ENCODE results near the gene RBBP4. TPM values are rescaled to one million over a fixed set of nuclear protein-coding genes. Genes with fewer than 3 reads are reported as not detected.

RBBP4 gene
- total and polyA plus RNA-seq, 2 of the 13 experiments (the other 11 are each of a cell fraction or from before 2014, with no cell fraction given), result 64.4 to 166 TPM

DNA sequence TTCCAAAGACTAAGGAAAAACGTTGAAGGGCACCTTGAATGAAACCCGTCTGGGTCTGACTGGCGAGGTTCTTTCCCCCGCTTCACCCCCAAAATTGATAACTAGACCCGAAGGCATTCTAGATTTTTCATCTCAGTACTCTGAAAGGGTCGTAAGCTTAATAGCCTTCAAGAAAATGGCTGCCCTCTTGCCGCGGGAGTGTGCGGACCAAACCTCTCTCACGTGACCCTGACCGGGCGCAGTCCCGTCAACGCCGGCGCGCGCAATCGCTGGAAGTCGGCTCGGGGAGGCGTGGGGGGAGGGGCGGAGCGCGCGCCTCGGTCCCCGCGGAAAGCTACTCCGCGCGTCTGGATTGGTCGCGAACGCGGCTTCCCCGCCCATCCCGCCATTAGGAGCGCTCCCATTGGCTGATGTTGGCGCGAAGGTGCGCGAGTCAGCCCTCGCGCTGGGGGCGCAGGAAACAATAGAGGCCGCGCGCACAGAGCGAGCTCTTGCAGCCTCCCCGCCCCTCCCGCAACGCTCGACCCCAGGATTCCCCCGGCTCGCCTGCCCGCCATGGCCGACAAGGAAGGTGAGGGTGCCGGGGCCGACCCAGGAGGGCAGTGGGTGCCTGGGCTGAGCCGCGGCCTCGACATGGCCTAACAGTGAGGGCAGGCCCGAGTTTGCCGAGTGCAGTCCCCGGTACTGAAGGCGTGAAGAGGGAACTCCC, at the start of gene RBBP4 (continued):
- TF ChIP-seq ZNF629 (CRISPR knock-in tag; conservative IDR thresholded peaks at IDR 0.05) (no peak), PHF8 (CRISPR knock-in tag; IDR thresholded peaks at IDR 0.05) (peak; percentile 98), CHCHD3 (CRISPR knock-in tag; IDR thresholded peaks at IDR 0.05) (no peak), TFAP4 (IDR thresholded peaks at IDR 0.05; ENCODE audit: borderline replicate concordance, low read depth) (no peak; the same call in 1 of the 2 replicates), ZEB1 (IDR thresholded peaks at IDR 0.05; ENCODE audit: insufficient replicate concordance, low read depth) (peak; percentile 15), KDM6A (CRISPR knock-in tag; IDR thresholded peaks at IDR 0.05; ENCODE audit: low read depth) (no peak), DRAP1 (CRISPR knock-in tag; IDR thresholded peaks at IDR 0.05) (peak; percentile 51; the same call in 1 of the 2 replicates), ZSCAN21 (CRISPR knock-in tag; IDR thresholded peaks at IDR 0.05; ENCODE audit: borderline replicate concordance) (peak; percentile 97), PITX1 (CRISPR knock-in tag; IDR thresholded peaks at IDR 0.05) (peak; percentile 35), ZNF251 (CRISPR knock-in tag; IDR thresholded peaks at IDR 0.05) (no peak; the same call in 1 of the 2 replicates), MAF1 (CRISPR knock-in tag; IDR thresholded peaks at IDR 0.05; ENCODE audit: borderline replicate concordance) (no peak), RXRB (CRISPR knock-in tag; IDR thresholded peaks at IDR 0.05; ENCODE audit: borderline replicate concordance) (no peak; the same call in none of the 2 replicates), NFYC (CRISPR knock-in tag; IDR thresholded peaks at IDR 0.05) (peak; percentile 95), MTF2 (CRISPR knock-in tag; IDR thresholded peaks at IDR 0.05; ENCODE audit: borderline replicate concordance) (no peak), ZNF678 (CRISPR knock-in tag; IDR thresholded peaks at IDR 0.05) (peak; percentile 97), ZMYM2 (CRISPR knock-in tag; IDR thresholded peaks at IDR 0.05) (no peak; the same call in 1 of the 2 replicates), ZNF430 (CRISPR knock-in tag; IDR thresholded peaks at IDR 0.05) (peak; percentile 93; the same call in 1 of the 2 replicates), NRL (CRISPR knock-in tag; IDR thresholded peaks at IDR 0.05; ENCODE audit: borderline replicate concordance) (peak; percentile 95; the same call in 1 of the 2 replicates), ZBTB7B (CRISPR knock-in tag; IDR thresholded peaks at IDR 0.05) (peak; percentile 79), ZBTB33 (CRISPR knock-in tag; IDR thresholded peaks at IDR 0.05) (no peak), ZNF883 (CRISPR knock-in tag; IDR thresholded peaks at IDR 0.05; ENCODE audit: not compliant biosample characterization) (peak; percentile 93), KLF15 (CRISPR knock-in tag; IDR thresholded peaks at IDR 0.05; ENCODE audit: borderline replicate concordance) (no peak; the same call in 1 of the 2 replicates), ZNF382 (CRISPR knock-in tag; IDR thresholded peaks at IDR 0.05; ENCODE audit: borderline replicate concordance) (no peak), SP5 (CRISPR knock-in tag; IDR thresholded peaks at IDR 0.05; ENCODE audit: borderline replicate concordance, low read depth) (peak; percentile 94)
- TF ChIP-seq, protein P1, sequence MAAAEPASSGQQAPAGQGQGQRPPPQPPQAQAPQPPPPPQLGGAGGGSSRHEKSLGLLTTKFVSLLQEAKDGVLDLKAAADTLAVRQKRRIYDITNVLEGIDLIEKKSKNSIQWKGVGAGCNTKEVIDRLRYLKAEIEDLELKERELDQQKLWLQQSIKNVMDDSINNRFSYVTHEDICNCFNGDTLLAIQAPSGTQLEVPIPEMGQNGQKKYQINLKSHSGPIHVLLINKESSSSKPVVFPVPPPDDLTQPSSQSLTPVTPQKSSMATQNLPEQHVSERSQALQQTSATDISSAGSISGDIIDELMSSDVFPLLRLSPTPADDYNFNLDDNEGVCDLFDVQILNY (CRISPR knock-in tag; conservative IDR thresholded peaks at IDR 0.05), result peak; percentile 92
- TF ChIP-seq, protein P2, sequence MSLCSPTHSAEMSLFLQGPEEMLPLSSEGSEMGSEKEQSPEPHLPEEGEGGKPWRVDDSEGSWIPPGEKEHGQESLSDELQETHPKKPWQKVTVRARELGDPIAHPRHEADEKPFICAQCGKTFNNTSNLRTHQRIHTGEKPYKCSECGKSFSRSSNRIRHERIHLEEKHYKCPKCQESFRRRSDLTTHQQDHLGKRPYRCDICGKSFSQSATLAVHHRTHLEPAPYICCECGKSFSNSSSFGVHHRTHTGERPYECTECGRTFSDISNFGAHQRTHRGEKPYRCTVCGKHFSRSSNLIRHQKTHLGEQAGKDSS (CRISPR knock-in tag; IDR thresholded peaks at IDR 0.05; ENCODE audit: borderline replicate concordance, low read depth), result peak; percentile 77; the same call in 1 of the 2 replicates
